Measurements from ENCODE around the gene MFAP3. TPM values are rescaled to one million over a fixed set of nuclear protein-coding genes. Genes with fewer than 3 reads are reported as not detected.

The MFAP3 gene
- 10 to 100 TPM in 3 of 5 donors, under 1 TPM in 2; 0.29 to 70.7 (median 22.7) TPM for total RNA-seq
- polyA plus RNA-seq, result 1 to 10 TPM; 1.4 to 6.9 (median 4.2) TPM
- long read RNA-seq, donor 1, partial matches to known transcripts, result 0 of 1 reads
- long read RNA-seq, donor 1, other reads (novel, unspliced or antisense), result 0 of 1 reads
- long read RNA-seq, donor 2, partial matches to known transcripts, result 0 of 1 reads
- long read RNA-seq, donor 2, other reads (novel, unspliced or antisense), result 0 of 1 reads
- long read RNA-seq, donor 3, partial matches to known transcripts, result 0 of 2 reads
- long read RNA-seq, donor 3, other reads (novel, unspliced or antisense), result 0 of 2 reads
- long read RNA-seq, donor 4, result 0 reads
- long read RNA-seq, donor 5, partial matches to known transcripts, result 0 of 3 reads
- long read RNA-seq, donor 5, other reads (novel, unspliced or antisense), result 0 of 3 reads
- long read RNA-seq, donor 6, transcript MFAP3-212 (3 exons, 643 nt), result major isoform, 6 of 13 reads
- long read RNA-seq, donor 6, partial matches to known transcripts, result 7 of 13 reads
- long read RNA-seq, donor 6, other reads (novel, unspliced or antisense), result 0 of 13 reads
- long read RNA-seq, donor 7, partial matches to known transcripts, result 0 of 1 reads
- long read RNA-seq, donor 7, other reads (novel, unspliced or antisense), result 0 of 1 reads
- long read RNA-seq, donor 8, partial matches to known transcripts, result 0 of 2 reads
- long read RNA-seq, donor 8, other reads (novel, unspliced or antisense), result 0 of 2 reads
- long read RNA-seq, donor 9, partial matches to known transcripts, result 0 of 2 reads
- long read RNA-seq, donor 9, other reads (novel, unspliced or antisense), result 0 of 2 reads
- long read RNA-seq, donor 10, partial matches to known transcripts, result 0 of 1 reads
- long read RNA-seq, donor 10, other reads (novel, unspliced or antisense), result 0 of 1 reads

GRCh38 chr5:154038707-154039457 lies at the start of gene MFAP3, which contains the start of gene FAM114A2:
Gene MFAP3, plus strand, starts transcription at chr5:154038967. Its CDS starts 10,756 bp downstream, at chr5:154049723.
Gene FAM114A2, minus strand, starts transcription at chr5:154038910. Its CDS starts 3,957 bp downstream, at chr5:154034953.
- peaks cover 26 to 57% (median 36%) of the 10 kb centered on the region in 4 donors for H3K4me1 ChIP-seq
- 0 to 1% (median 1%) methylated on average over 32 to 51 of the region's 51 CpGs for WGBS, 5 donors
- H3K27ac ChIP-seq, result peak within 1 kb of the TSS; percentile 78 to 91 (median 90)
- DNase-seq, result peak; percentile 91 to 97
- H3K36me3 ChIP-seq, result no peaks in the 10 kb centered on the region
- no peaks in the 10 kb centered on the region for H3K27me3 ChIP-seq
- intact Hi-C loops (cut with DNase I; ENCODE audit: low total_unique reads), result no loop called here
- H3K9me3 ChIP-seq, result no peaks in the 10 kb centered on the region
- TF ChIP-seq POLR2AphosphoS5 (IDR thresholded peaks at IDR 0.05), result peak; percentile 95 to 99 (median 97)
- TF ChIP-seq POLR2A (IDR thresholded peaks at IDR 0.05), result peak in 3 of 4 donors; percentile 23 to 76 (median 65)
- TF ChIP-seq CTCF (IDR thresholded peaks at IDR 0.05), result peak in 1 of 7 experiments; percentile 12
- no peak for TF ChIP-seq EP300 (IDR thresholded peaks at IDR 0.05)
- H3K4me3 ChIP-seq, result peak within 1 kb of the TSS; percentile 76 to 89 (median 79)

GRCh38 chr5:153991168-153991567 lies 47.6 kb upstream of the MFAP3 start:
- no peak for DNase-seq
- Histone ChIP-seq H3K27ac (no peak overlapping the region), H3K4me1 (no peaks in the 10 kb centered on the region), H3K27me3 (no peaks in the 10 kb centered on the region), H3K36me3 (peaks cover 4 to 52% (median 41%) of the 10 kb centered on the region in 4 donors), H3K4me3 (no peak overlapping the region), H3K9me3 (no peaks in the 10 kb centered on the region)
- TF ChIP-seq POLR2AphosphoS5 (IDR thresholded peaks at IDR 0.05), result no peak
- no peak for TF ChIP-seq CTCF (IDR thresholded peaks at IDR 0.05)
- no peak for TF ChIP-seq POLR2A (IDR thresholded peaks at IDR 0.05)
- TF ChIP-seq EP300 (IDR thresholded peaks at IDR 0.05), result no peak
- intact Hi-C loops (cut with DNase I; ENCODE audit: low total_unique reads), result no loop called here

GRCh38 chr5:153998010-153998409 lies 40.8 kb upstream of the MFAP3 start:
- Histone ChIP-seq H3K36me3 (peaks cover 5 to 93% (median 79%) of the 10 kb centered on the region in 4 donors), H3K4me3 (no peak overlapping the region), H3K4me1 (no peaks in the 10 kb centered on the region), H3K27ac (no peak overlapping the region), H3K9me3 (no peaks in the 10 kb centered on the region), H3K27me3 (no peaks in the 10 kb centered on the region)
- no peak for DNase-seq
- 56 to 78% (median 74%) methylated on average over 1 of the region's 1 CpG for WGBS, 5 donors
- TF ChIP-seq CTCF (IDR thresholded peaks at IDR 0.05), result no peak
- TF ChIP-seq POLR2A (IDR thresholded peaks at IDR 0.05), result no peak
- TF ChIP-seq POLR2AphosphoS5 (IDR thresholded peaks at IDR 0.05), result no peak
- no peak for TF ChIP-seq EP300 (IDR thresholded peaks at IDR 0.05)
- intact Hi-C loops (cut with DNase I; ENCODE audit: low total_unique reads), result no loop called here
